ENCODE results near the gene KIAA1549. TPM values are rescaled to one million over a fixed set of nuclear protein-coding genes. Genes with fewer than 3 reads are reported as not detected.

The KIAA1549 gene
- total and polyA plus RNA-seq, 4 donors: 0.83 to 5.8 (median 3.6) TPM

- WGBS, 2 donors: 89 to 94% methylated on average over 10 of the region's 10 CpGs
- no peak for ATAC-seq (ENCODE audit: insufficient read depth, low FRiP score)
- H3K27me3 ChIP-seq (ENCODE audit: control insufficient read depth in 3 of 3, insufficient read depth in 3 of 3, low read length in 2 of 3): no peaks in the 10 kb centered on the region
Observed at GRCh38 chr7:138903186-138903820, 77.9 kb downstream of the KIAA1549 start.

GRCh38 chr7:138902161-138902560 is 79.0 kb downstream of the KIAA1549 start:
- H3K4me1 ChIP-seq (ENCODE audit: control insufficient read depth in 5 of 5, insufficient read depth in 5 of 5, low read length in 5 of 5): peaks cover 0 to 8% (median 0%) of the 10 kb centered on the region in 5 donors
- H3K9me3 ChIP-seq (ENCODE audit: control insufficient read depth in 4 of 4, insufficient read depth in 3 of 4, low read length in 3 of 4): no peaks in the 10 kb centered on the region
- DNase-seq (no peak), ATAC-seq (ENCODE audit: insufficient read depth, low FRiP score) (no peak)
- peaks cover 0 to 12% (median 7%) of the 10 kb centered on the region in 4 donors for H3K36me3 ChIP-seq (ENCODE audit: control insufficient read depth in 4 of 4, insufficient read depth in 4 of 4, low read length in 4 of 4)
- no peaks in the 10 kb centered on the region for H3K27me3 ChIP-seq (ENCODE audit: control insufficient read depth in 3 of 3, insufficient read depth in 3 of 3, low read length in 2 of 3)
- no peak overlapping the region for H3K27ac ChIP-seq (ENCODE audit: low read depth in 1 of 2, low read length in 1 of 2)
- no peak overlapping the region for H3K4me3 ChIP-seq
- TF ChIP-seq, protein P1, sequence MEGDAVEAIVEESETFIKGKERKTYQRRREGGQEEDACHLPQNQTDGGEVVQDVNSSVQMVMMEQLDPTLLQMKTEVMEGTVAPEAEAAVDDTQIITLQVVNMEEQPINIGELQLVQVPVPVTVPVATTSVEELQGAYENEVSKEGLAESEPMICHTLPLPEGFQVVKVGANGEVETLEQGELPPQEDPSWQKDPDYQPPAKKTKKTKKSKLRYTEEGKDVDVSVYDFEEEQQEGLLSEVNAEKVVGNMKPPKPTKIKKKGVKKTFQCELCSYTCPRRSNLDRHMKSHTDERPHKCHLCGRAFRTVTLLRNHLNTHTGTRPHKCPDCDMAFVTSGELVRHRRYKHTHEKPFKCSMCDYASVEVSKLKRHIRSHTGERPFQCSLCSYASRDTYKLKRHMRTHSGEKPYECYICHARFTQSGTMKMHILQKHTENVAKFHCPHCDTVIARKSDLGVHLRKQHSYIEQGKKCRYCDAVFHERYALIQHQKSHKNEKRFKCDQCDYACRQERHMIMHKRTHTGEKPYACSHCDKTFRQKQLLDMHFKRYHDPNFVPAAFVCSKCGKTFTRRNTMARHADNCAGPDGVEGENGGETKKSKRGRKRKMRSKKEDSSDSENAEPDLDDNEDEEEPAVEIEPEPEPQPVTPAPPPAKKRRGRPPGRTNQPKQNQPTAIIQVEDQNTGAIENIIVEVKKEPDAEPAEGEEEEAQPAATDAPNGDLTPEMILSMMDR (IDR thresholded peaks at IDR 0.05; ENCODE audit: control extremely low read depth, extremely low read depth): no peak
- no peak overlapping the region for H3K9ac ChIP-seq (ENCODE audit: insufficient read depth in 1 of 2, low read length in 2 of 2)
- WGBS, 2 donors: 86 to 90% methylated on average over 3 of the region's 3 CpGs

More at GRCh38 chr7:138903186-138903820, 77.9 kb downstream of the KIAA1549 start:
- TF ChIP-seq, protein P1 (IDR thresholded peaks at IDR 0.05; ENCODE audit: control extremely low read depth, extremely low read depth): no peak
- DNase-seq: no peak
- H3K4me3 ChIP-seq: no peak overlapping the region
- H3K4me1 ChIP-seq (ENCODE audit: control insufficient read depth in 5 of 5, insufficient read depth in 5 of 5, low read length in 5 of 5): peaks cover 0 to 8% (median 0%) of the 10 kb centered on the region in 5 donors
- H3K9ac ChIP-seq (ENCODE audit: insufficient read depth in 1 of 2, low read length in 2 of 2): no peak overlapping the region
- H3K9me3 ChIP-seq (ENCODE audit: control insufficient read depth in 4 of 4, insufficient read depth in 3 of 4, low read length in 3 of 4): no peaks in the 10 kb centered on the region
- H3K27ac ChIP-seq (ENCODE audit: low read depth in 1 of 2, low read length in 1 of 2): no peak overlapping the region
- H3K36me3 ChIP-seq (ENCODE audit: control insufficient read depth in 4 of 4, insufficient read depth in 4 of 4, low read length in 4 of 4): peaks cover 0 to 16% (median 7%) of the 10 kb centered on the region in 4 donors

GRCh38 chr7:138900035-138900828 is 81.0 kb downstream of the KIAA1549 start:
- 71 to 84% methylated on average over 12 of the region's 12 CpGs for WGBS, 2 donors
- no peaks in the 10 kb centered on the region for H3K9me3 ChIP-seq (ENCODE audit: control insufficient read depth in 4 of 4, insufficient read depth in 3 of 4, low read length in 3 of 4)
- no peak overlapping the region for H3K4me3 ChIP-seq
- no peak for ATAC-seq (ENCODE audit: insufficient read depth, low FRiP score)
- DNase-seq: peak; percentile 64 to 80 (median 78)
- TF ChIP-seq, protein P1 (IDR thresholded peaks at IDR 0.05; ENCODE audit: control extremely low read depth, extremely low read depth): no peak
- H3K9ac ChIP-seq (ENCODE audit: insufficient read depth in 1 of 2, low read length in 2 of 2): no peak overlapping the region
- peaks cover 0 to 7% (median 5%) of the 10 kb centered on the region in 4 donors for H3K36me3 ChIP-seq (ENCODE audit: control insufficient read depth in 4 of 4, insufficient read depth in 4 of 4, low read length in 4 of 4)
- H3K27ac ChIP-seq (ENCODE audit: low read depth in 1 of 2, low read length in 1 of 2): no peak overlapping the region
- H3K4me1 ChIP-seq (ENCODE audit: control insufficient read depth in 5 of 5, insufficient read depth in 5 of 5, low read length in 5 of 5): peaks cover 0 to 8% (median 0%) of the 10 kb centered on the region in 5 donors
- no peaks in the 10 kb centered on the region for H3K27me3 ChIP-seq (ENCODE audit: control insufficient read depth in 3 of 3, insufficient read depth in 3 of 3, low read length in 2 of 3)
